ENCODE measurements around the gene NACC1.

Gene NACC1

DNA sequence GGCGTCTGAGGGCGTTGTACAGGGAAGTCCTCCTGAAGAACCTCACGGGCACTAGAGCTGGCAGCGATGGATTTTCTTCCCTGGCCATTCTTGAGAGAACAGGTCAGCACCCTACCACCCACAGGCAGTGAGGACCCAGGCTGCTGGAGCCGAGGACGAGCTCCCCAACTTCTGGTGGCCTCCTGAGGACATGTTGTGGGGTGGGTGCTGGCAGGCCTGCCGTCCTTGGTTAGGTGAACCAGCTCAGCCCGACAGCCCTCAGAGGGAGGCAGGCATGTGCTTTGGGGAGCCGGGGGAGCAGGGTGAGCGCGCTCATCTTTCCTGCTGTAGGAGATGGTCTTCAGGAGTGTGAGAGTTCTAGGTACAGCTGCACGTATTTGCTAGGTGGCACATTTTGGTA, 30.8 kb upstream of the NACC1 start:
- no peak for DNase-seq

DNA sequence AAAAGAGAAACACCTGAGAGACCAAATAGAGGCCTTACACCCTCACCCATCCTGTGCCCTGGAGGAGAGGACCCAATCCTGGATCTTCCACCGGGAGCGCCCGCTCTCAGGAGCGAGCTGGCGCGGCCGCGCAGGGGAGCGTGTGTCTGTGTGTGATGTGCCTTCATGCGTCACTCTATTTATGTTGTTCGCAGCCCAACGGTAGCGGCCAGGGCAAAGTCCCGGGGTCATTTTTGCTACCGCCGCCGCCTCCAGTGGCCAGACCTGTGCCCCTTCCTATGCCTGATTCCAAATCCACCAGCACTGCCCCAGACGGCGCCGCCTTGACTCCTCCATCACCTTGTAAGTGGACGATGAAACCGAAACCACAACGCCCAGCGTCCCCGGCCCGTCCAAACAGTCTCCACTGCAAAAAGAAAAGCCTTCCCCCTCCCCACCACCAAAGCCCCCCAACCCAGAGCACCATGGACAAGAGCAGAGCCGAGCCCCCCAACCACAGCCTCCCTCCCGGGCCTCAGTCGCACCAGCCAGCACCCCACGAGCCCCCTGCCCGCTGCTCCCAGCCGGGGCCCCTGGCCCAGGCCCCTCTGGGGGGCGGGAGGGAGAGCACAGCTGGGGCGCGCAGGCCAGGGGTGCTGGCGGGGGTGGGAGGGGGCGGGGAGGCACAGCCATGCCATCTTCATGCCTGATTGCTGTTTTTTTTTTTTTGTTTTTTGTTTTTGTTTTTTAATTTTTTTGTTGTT, 30.1 kb upstream of the NACC1 start:
- no peak for DNase-seq

DNA sequence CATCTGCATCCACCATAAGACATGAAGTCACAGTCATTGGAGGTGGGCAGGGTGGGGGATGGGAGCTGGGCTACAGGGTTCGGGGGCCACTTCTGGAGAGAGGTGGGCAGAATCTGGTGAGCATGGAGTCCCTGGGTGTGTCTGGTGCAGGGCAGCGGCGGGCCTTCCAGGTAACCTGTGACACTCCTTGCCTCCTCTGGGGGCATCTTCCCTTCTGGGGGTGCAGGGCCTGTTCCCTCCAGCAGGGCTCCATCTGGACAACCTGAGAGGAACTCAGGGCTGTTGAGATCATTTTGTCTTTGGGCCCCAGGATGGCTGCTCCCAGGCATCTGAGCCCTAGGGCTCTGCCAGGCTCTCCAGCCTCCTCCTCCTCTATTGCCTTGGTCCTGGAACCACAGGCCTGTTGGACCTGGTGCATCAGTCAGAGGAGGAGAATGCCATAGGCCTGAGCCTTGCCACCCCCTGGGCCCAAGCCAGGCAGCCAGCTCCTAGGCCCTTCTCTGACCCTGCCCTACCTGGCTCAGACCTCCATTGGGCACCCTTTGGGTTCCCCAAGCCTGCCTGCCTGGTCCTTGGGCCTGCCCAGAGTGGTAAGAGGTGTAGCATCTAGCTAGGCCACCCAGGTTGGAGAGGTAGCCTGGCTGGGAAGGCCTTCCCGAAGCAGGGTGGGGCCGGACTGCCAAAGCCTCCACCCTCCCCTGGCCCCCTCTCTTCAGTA, 28.8 kb upstream of the NACC1 start:
- DNase-seq, result no peak

DNA sequence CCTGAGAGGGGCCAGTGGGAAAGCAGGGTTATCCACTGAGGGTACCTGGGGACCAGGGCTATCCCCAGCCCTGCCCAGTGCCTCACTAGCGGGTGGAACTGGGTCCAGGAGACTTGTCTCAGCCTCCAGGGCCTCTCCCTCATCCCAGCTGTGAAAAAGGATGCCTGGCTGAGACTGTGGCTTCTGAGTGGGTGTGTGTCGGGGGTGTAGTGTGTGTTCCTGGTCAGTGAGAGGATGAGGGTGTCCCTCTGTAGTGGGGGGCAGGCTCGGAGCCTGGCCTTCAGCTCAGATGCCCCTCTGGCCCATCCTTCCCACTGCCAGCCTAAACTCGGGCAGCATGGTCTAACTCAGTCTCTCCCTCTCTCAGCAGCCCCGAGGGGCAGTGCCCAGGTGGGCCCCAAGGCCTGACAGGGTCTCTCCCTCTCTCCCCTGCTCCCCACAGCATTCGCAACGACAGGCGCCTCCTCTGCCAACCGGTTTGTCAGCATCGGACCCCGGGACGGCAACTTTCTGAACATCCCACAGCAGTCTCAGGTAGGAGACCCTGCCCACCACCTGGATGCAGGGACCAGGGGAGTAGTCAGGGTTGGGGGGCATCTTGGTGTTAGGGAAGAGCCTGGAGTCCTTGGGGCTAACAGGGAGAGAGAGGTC, 28.1 kb upstream of the NACC1 start:
- no peak for DNase-seq

DNA sequence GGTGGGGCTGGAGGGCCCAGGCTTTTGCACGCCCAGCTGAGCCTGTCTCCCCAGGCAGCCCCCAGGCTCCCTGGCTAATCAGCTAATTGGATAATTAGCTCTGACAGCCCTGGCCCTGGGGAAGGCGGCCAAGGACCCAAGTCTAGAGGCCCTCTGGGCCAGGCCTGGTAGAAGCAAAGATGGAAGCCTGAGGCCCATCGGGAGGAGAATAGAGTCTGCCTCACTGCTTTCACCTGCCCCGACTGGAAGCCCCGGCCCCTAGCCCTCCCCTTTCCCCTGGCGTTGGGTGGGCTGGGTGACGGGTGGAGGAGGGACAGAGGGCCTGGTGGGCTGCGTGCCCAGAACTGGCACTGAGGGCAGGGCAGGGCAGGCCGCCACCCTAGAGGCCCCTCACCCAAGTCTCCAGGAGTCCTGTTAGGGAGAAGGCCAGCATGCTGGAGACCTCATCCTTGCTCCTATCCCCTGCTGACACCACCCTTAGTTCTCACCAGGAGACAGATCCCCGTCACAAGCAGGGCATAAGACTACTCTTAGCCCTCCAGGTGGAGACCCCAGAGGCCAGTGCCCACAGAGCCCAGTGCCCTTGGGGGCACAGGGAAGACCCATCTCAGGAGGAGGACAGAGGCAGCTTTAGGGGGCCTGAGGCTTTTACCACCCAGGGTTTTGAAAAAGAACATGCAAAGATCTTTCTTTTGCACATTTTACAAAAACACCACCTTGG, 27.4 kb upstream of the NACC1 start:
- DNase-seq, result no peak

DNA sequence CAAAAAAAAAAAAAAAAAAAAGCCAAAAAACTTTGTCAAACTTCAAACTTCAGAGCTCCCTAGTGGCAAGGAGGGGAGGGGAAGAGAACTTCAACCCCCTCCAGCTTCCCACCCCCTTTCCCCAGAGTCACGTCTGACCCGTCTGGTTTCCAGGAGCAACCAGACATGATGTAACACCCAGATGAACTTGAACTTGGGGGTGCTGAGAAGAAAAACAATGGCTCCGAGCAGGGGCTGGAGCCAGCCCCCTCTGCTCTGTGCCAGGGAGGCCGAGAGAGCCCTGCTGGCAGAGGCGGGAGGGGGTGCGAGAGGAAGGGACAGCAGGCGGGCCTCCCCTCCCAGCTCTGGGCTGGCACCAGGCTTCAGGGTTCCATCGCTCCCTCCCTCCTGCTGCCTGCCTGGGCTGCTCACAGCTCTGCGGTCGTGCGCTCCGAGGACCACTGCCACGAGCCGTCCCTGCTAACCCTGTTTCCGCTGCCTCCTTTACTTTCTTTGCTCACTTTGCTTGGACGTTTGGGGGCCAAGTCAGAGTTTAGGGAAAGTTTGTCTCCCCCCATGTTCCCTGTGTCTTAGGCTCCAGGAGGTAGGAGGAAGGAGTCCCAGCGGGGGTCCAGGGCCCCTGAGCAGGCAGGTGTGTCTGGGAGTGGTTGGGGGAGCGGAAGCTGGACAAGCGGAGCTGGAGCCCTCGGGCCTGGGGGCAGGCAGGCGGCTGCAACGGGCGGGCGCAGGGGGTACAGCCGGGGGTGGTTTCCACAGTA, 26.5 kb upstream of the NACC1 start:
- DNase-seq, result peak in 50 of 56 donors; percentile 22 to 90 (median 76)

DNA sequence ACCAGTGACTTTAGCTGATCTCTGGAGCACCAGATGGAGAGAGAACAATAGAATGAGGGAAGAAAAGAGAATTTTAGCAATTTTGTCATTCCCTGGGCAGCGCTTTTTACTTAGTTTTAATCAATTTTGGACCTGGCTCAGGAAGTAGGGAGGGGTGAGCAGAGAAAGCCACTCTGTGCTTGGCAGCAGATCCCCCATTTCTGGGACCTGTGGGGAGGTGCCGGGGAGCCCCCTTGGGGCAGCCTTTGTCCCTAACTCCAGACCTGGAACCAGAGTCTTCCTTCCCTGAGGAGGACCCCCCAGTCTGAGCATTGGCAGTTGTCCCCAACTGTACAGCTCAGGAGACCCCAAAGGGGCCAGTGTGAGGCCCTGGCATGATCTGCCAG, 25.9 kb upstream of the NACC1 start:
- DNase-seq, result no peak

DNA sequence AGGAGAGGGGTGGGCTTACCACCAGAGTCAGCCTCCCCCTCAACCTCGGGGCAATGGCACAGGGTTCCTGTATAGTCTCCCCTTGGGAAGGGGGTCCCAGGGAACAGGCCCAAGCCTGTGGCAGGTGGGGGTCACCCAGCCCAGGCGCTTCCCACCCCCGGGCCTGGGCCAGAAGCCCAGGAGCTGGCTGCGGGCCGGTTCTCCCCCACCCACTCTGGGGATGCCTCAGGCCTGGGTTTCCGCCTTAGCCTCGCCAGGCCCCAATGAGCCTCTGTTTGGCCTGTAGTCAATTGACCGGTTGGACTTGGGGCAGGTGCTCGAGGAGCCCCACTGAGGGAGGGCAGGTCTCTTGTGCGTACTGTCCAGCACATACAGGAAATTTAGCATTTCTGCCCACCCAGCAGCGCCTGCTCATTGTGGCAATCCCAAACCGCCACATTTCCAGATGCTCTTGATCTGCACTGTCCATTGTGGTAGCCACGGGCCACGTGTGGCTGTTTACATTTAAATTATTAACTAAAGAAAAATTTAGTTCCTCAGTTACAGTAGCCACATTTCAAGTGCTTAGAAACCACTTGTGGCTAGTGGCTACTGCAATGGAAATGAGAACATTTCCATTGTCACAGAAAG, 25.3 kb upstream of the NACC1 start:
- DNase-seq, result peak in 1 of 56 donors; percentile 30

DNA sequence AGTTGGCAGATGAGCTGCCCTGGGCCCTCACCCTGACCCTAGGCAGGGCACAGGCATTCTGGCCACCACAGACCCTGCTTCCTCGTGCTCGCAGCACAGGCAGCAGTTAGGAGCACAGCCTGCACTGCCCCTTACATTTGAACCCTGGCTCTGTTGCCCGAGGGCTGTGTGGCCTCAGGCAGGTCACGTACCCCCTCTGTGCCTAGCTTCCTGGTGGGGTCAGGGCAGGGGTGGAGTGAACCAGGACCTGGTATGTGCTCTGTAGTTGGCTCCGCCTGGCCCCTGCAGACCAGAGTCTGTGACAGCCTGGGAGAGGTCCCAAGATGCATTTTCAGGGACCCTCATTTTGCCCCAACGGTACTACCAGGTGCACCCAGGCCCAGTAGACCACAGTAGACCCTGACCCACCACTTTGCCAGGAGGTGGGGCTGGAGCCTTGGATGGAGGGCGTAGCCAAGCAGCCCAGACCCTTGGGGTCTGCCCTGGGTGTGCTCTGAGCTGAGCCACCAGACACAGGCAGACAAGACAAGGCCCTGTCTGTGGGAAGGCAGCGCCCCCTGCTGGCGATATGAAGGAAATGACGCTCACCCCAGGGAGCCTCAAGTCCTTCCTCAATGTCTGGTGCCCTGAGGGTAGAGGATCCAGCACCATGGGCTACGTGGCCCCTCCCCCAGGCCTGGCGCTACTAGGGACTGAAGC, 24.5 kb upstream of the NACC1 start:
- DNase-seq, result peak in 52 of 56 donors; percentile 31 to 93 (median 75)

DNA sequence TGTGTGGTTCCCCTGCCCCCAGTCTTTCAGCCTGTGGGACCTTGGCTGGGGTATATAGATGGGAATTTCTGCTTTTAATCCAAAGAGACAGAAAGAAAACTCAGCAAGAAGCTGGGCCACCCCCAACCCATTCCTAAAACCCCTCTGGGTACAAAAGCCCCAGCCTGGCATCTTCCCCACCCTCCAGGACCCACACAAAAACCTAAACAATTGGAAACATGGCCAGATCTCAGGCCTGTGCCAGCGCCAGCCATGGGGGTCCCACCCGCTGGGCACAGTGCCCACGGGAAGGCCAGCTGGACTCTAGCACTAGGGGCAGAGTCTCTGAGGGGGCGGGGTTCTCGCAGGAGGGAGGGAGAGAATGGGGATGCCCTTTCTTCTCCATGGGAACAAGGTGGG, 24.0 kb upstream of the NACC1 start:
- DNase-seq, result peak in 5 of 56 donors; percentile 50 to 71 (median 58)

DNA sequence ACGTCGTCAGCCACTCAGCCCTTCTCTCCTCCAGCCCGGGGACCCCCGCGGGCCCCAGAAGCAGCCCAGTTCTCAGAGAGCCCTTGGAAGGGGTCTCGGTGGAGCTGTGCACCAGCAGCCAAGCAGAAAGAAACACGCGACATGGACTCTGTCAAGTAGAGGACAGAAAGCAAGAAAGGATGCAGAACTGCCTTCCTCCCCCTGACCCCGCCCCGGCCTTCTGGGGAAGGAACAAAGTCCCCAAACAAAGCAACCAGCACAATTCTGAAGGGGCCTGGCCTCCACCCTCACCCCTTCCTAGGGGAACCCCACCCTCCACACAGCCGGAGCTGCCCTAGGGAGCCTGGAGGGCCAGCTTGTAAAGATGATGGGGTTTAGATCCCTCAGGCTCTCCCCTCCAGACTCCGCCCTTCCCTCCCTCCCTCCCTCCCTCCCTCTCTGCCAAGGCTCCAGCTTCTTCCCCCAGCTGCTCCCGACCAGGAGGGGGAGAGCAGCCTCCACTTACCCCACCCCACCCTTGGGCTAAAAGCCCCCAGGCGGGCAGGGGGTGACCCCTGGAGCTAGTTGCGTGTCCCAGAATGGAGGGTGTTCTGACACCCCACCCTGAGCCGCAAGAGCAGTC, 23.2 kb upstream of the NACC1 start:
- peak in 1 of 56 donors; percentile 38 for DNase-seq

DNA sequence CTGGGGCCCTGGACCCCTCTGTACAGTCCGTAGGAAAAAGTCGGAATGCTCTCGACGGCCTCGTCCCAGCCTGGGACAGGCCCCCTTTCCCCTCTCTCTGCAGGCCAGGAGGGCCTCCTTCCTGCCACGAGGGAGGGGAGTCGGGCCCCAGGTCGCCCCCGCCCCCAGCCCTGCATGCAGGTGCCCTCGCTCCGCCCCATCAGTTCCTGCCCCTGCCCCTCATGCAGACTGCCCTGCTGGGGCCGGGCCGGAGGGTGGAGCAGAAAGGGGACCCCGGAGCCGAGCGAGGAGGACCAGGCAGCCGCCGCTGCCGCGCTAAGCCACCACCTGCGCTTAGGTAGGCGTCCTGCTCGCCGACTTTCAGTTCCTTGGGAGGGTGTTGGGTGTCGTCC, 22.7 kb upstream of the NACC1 start:
- no peak for DNase-seq

DNA sequence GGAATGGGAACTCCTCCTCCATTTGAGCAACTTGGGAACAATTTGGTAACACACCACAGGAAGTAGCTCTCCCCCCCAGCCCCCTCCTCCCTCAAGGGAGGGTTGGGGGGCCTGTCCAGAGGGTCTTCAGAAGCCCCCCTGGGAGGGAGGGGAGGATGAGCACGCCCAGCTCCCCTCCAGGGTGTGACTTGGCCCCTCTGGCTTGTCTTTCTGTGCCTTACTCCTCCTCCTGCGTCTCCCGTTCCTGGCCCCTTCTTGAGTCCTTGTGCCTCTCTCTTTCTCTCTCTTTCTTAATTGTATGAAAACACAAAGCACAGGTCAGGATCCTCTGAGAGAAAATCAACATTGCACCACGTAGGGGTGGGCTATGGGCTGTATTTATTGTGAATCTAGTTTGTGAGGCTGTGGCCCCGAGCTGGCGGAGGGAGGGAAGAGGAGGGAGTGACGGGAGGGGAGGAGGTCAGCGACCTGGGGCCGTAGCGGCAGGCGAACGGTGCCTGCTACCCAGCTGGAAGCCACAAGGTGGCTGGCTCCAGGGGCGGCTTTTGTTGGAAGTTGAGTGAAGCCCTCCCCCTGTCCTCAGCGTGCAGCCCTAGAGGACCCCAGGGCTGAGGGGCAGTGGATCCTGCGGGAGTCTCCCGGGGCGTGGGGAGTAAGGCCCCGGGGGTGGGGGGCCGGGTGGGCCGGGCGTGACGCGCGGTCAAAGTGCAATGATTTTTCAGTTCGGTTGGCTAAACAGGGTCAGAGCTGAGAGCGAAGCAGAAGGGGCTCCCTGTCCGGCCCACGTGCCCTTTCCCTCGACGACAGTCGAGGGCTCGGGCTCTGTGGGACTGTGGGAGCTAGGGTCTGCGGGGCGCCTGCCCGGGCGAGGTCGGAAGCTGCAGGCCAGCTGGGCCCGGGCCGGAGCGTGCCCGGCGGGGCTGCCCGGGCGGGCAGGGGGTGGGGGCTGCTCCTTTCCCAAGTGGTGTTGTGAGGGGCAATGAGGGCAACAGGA, 21.8 kb upstream of the NACC1 start:
- DNase-seq, result no peak

DNA sequence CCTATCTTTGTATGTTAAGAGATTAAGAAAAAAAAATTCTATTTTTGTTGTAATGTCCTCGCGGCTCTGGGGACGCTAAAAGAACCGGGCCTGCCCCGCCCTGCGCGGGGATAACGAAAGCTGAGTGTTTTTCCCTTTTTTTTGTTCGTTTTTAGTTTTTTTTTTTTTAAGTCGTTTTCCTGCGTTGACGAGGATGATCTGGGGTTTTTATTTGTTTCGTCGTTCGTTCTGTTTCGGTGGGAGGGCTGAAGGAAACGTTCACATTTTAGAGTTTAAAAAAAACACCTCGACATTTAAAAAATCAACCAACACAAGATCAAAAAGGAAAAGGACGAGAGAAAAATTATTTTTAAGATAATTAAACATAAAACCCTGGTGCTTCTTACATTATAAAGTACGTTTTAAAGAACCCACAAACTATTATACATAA, 21.0 kb upstream of the NACC1 start:
- DNase-seq, result no peak

DNA sequence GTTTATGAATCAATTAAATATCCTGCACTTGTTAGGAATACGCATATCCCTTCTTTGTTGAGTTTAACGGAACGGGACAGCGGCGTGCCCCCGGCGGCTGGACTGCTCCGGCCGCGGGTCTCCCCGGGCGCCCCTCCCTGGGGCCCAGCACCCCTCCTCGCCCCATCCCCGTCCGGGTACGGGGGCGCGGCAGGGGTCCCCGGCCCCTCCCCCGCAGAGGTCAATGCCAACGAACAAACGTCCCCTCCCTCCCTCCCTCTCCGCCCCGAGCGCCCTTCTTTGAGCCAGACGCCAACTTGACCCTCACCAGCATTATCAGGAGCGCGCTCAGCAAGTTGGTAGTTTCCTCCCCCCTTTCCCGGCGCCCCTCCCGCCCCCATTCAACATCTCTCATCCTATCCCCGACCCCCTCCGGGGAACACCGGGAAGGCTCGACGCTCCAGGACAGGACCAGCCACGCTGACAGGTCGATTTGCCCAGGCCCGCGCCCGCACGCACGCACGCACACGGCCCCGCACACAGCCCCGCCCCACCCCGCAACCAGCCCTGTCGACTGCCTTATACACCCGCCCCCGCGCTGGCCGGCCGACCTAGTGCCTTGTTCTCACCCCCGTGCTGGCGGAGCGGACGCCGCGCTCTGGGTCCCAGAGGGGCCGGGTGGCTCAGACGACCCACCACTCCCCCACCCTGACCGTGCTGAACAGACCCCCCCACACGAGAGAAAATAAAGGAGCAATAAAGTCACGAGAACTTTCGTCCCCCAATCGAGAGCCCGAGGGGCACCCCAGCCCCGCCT, 20.4 kb upstream of the NACC1 start:
- DNase-seq, result peak in 2 of 56 donors; percentile 30 to 48

DNA sequence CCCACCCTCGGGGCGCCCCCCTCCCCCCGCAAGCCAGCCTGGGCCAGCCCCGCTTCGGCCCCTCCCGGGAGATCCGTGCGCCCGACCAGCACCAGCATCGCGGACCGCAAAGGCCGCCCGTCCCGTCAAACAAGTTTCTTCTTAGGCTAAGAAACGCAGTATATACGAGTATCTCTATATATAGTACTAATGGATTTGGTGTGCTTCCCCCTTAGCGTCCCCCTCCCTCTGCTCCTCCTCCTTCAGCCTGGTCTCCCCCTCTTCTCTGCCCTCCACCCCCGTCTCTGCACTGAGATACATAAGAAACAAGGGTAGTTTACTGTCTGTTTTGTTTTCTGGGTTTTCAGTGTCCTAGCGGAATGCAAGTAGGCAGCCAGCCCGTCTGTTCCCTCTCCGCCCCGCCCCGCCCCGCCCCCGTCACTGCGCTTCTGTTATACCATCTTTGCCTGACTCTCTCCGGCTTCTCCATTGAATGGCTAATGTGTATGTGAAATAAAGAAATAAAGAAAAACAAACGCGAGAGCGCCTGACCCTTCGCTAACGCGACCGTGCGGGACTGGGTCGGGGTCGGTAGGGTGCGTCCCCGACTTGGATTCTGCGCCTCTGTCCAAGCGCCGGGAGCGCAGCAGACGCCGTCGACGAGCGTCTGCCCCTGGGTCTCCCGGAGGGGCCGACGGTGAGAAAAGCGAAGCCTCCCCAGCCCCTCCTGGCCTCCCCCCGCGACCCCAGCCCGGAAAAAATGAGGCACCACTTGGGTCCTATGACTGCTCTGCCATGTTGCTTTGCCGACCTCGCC, 19.6 kb upstream of the NACC1 start:
- peak in 4 of 56 donors; percentile 18 to 30 (median 20) for DNase-seq
